Mesenteric fat pad (tissue), 1 donor: ENCODE data around the gene PRKCB. TPM values are rescaled to one million over a fixed set of nuclear protein-coding genes. Genes with fewer than 3 reads are reported as not detected.

ENCODE experiments used
- DNase-seq: peaks from one replicate; pipeline ENCODE4 v3.0.0-alpha.2; 2020; ENCODE audit warnings: low spot score
- total RNA-seq: library from RNA; stranded (reverse); fragmentation: NEBNext Ultra II Directional; extraction: Animal tissue kit (Norgen Biotek cat#: 25700); gene quantifications from one replicate; pipeline ENCODE4 v1.2.1, GENCODE V29; 2021
- donor health status: DM: yes; HTN: yes; CAD: no.

PRKCB gene
- total RNA-seq, 1 donor from 2014 or later, result 11.0 TPM

DNA sequence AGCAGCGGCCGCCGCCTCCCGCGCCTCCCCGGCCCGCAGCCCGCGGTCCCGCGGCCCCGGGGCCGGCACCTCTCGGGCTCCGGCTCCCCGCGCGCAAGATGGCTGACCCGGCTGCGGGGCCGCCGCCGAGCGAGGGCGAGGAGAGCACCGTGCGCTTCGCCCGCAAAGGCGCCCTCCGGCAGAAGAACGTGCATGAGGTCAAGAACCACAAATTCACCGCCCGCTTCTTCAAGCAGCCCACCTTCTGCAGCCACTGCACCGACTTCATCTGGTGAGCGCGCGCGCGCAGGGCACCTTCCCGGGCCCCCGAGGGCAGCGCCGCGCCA, 258 bp downstream of the PRKCB start:
- no peak for DNase-seq

DNA sequence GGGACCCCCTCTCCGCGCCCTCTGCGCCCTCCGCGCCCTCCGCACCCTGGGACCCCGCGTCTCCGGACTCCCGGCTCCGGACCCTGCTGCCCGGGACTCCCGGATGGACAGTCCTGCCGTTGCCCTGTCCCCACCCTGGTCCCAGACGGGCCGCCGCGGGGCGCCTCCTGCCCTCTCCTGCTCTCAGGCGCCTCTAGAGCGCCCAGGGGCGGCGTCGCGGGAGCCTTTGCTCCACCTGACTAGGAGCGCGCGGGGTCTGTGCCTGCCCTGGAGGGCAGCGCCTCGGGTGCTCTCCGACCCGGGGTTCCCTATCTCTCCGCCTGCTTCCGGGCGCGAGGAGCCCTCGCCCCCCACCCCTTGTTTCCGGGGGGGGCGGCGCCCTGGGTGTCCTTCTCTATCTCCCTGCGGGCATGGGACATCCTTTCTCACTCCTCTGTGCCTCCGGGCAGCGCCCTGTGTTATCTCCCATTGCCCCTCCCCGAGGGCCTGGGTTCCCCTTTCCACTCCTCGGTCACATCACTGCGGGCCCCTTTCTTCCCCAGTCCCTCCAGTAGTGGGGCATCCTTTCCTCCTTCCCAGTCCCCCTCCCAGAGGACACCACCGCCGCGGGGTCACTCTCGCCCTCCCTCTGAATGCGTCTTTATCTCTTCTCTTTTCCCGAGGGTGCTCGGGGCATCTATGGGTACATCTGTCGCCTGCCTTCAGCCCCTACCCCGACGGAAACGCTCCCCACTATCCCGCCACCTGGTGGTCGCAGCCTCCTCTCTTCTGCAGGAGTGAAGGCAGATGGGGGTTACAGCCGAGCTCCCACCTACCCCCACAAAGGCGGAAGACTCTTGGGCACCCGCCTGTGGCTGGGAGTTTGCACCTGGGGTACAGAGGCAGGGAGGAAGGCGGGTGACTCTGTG, 875 bp downstream of the PRKCB start:
- DNase-seq, result no peak

DNA sequence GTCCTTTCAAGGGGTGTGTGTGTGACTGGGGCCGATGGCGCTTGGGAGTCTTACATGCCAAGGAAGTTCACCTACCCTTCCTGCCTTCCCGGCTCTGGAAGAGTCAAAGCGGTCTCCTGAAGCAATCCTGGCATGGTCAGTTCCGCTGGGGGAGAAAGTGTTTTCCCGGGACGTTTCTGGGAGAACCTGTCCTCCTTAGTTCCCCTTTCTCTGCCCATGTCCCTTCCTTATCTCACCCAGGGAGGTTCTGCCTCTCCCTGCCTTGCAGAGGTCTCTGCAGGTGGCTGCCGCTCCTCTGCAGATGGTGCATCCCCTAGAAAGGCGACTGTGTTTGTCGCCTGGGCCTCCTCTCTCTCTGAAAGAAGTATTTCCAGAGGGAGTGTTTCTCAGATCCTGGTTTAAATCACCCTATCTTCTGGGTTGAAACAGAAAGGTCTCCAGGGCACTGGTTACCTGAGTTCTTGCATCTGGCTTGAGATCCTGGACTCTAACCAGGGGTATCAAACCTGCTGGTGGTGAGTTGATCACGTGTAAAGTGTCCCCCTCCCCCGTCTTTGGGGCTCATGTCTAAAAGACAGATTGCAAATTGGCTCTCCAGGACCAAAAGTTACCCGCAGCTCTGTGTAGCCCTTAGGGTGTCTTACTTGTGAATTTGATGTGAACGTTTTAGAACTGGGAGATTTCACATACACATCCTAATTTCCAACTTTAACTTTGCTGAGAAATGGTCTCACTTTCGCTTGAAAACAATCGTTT, 1.9 kb downstream of the PRKCB start:
- DNase-seq, result no peak

DNA sequence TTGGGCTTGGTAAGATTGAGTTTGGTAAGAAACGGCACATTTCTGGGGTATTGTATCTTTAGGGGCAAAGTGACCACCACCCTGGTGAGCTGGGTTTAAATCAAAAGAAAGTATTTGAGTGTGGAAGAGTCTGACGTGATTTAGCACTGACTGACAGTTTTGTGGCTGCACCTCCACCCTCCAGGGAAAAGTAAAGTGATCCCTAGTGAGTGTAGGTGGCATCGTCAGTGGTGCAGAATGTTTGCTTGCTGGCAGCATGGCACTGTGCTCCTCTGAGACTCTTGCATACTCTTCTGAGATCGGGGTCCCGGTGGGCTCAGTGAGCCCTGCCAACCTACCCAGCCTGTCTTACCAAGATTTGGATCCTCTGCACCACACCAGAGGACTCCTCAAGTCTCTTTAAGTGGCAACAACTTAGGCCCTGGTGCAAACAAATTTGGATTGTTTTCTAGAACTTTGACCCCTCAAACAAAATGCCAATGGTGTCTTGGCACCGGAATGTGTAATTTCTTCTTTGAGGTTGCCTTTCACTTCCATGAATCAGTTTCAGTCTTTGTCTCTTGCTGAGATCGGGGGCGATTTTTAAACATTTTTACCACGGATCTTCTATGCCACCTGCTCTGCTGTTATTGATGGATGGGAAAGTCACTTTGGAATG, 2.8 kb downstream of the PRKCB start:
- no peak for DNase-seq

DNA sequence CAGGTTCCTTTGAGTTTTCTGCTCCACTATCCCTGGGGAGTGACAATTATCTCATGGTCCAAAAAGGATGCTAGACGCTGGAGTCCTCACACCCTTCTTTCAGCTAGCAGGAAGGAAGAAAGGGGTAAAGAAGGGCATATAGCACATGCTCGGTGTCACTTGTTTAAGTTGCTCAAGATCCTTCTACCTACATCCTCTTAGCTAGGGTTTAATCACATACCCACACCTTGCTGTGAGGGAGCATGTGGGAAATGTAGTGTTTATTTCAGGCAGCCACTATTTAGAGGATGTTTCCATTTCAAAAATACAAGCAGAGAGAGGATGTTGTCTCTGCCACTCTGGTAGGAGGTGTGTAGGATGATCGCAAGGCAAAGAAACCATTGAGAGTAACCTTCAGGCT, 4.5 kb downstream of the PRKCB start:
- DNase-seq, result no peak

DNA sequence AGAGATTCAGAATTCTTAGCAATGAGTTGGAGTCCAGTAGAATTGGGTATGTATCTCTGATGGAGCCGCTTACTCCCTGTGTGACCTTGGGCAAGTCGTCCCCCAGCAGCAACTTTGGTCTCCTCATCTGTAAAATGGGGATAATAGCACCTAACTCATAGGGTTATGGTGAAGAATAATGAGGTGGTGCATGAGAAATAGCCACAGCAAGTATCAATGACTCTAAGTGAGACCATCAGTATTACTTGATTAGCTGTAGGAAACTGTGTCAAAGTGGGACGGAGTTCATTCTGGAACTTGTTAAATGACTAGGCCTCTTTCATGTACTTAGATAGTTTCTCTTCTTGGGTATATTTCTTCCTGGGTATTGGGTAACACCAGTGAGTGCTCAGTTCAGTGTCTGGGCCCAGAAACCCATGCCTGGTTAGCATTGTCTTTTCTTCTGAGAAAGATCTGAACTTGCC, 6.4 kb downstream of the PRKCB start:
- DNase-seq, result no peak

DNA sequence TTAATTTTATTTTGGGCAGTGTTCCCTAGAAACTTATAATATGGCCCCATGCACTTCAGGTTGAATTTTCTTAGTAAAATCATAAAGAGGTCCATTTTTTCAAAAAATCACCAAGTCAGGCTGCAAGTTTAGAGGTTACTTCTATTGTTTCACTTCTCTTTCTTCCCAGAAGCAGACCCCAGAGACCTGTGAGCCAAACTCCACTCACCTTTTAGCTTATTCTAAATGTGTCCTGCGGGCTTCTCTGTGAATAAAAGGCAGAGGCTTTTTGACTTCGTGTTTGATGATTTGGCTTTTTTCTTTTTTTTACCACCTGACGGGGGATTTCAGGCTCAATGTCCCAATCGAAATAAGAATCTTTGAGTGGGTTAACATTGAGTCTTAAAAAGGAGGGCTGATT, 7.4 kb downstream of the PRKCB start:
- DNase-seq, result no peak

DNA sequence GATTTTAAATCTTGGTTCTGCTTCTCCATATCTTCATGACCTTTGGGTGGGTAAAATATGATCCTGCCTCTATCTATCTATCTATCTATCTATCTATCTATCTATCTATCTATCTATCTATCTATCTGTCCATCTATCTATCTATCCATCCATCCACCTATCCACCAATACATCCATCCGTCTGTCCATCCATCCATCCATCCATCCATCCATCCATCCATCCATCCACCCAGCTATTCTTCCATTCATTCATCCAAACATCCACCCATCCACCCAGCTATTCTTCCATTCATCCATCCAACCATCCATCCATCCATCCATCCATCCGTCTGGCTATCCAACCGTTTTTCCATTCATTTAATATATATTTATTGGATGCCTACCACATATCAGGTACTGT, 11.5 kb downstream of the PRKCB start:
- DNase-seq, result no peak

DNA sequence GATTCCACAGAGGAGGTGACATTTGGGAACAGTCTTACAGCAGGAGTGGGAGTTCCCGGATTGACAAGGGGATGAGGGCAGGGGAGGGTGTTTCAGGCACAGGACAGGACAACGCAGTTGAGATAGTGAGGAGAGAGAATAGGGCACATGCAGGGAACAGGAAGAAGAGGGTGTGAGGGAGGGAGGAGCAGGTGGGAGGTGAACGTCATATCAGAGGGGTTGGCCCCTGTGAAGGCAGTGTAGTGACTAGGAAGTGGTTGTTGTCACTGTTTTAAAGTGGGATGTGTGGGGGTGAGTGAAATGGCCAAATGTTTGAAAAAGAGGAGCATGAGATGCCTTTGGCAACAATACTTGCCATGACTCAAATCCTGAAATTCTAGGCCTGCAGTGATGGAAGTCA, 12.2 kb downstream of the PRKCB start:
- no peak for DNase-seq

DNA sequence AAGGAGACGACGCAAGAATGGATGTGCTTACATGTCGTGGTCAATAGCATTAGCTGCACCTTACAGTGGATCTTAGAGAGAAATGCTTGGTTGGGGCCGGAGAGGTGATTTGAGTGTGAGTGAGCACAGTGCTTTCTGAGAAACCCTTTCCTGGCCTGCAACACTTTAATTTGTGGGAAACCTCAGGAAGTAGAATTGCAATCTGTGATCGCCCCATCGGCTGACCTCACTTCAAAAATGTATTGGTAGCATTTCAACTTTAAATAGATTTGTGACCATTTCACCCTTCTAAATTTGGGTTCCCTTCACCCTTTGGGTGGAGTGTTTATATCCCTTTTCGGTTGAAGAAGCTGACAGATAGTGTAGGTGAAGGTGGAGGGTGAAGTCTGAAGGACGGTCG, 13.2 kb downstream of the PRKCB start:
- no peak for DNase-seq

DNA sequence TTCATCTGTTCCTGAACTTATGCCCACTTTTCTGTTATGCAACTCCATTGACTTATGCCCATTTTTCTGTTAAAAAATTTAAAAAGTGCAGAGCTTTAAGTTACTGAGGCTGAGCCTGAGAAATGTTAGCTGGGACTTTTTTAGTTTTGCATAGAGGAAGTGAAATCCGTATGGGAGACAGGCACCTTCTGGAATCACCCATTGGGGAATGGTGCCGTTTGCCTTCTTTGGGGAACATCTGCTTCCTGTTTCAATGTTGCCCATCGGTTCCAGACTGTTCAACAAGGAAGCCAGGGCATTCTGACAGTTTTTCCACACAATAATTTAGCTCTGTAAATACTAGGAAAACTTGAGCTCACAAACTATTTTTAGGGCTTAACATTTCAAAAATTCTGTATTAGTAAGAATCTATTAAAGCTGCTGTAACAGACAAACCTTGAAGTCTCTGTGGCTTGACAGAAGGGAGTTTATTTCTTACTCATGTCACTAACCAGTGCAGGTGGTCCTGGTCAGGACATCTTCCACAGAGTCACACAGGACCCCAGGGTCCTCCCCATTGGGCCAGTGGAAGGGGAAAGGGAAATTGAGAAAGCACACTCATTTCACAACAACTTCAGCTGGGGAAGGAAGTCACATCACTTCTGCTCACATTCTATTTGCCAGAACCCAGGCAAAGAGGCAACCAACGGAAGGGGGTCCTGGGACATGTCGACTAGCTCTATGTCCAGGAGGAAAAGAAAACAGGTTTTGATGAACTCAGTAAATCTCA, 17.2 kb downstream of the PRKCB start:
- DNase-seq, result no peak

DNA sequence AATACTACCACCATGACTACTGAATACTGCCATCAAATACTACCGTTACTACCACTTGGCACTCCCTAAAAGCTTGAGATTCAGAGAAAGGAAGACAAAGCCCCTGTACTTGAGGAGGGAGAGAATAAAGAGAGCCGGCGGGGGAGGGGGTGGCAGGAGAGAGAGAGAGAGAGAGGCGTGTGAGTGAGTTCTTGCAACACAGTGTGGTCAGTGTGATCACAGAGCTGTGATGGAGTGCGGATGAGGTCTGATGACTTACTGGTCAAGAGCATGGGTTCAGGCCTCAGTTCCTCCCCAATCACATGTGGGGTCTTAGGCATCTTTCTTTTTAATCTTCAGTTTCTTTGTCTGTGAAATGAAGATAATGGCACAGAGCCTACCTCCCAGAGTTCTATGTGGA, 19.2 kb downstream of the PRKCB start:
- no peak for DNase-seq

DNA sequence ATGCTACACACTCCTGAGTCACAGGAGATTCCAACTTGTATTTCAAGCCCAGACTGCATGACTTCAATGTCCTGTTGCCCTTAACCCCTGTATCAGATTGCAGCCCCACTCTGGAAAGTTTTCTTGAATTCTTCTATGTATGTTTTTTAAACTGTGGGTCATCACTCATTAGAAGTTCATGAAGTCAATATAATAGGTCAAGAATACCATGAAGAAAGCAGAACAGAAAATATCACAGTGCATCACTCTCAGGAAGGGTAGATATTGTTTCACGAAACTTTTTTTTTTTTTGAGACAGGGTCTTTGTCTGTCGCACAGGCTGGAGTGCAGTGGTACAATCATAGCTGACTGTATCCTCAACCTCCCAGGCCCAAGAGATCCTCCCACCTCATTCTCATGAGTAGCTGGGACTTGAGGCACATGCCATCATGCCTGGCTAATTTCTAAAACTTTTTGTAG, 20.5 kb downstream of the PRKCB start:
- DNase-seq, result no peak

DNA sequence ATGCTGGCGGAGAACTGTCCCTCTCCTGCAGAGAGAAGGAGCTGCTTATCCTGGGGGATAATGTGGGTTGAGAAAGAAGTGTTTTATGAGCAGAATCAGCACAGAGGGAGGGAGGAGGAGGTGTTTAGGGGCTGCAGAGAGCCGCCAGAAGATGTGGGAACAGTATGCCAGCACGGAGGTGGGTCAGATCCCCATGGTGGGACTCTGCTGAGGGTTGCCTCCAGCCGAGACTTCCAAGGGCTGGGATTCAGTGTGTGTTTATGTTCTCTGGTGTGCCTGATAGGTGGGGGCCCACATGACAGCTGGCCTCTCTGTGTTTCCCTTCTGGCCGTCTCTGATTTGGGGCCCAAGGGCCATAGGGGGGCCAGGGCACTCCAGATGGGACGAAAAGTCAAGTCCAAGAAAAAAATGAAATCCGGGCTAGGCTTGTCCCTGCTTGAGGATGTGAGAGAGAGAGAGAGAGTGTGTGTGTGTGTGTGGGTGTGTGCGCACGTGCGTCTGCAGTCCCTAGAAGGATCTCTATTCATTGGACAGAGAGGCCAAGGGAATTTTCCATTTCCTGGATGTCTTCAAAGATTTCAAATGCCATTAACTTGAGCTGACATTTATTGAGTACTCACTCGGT, 21.6 kb downstream of the PRKCB start:
- no peak for DNase-seq

DNA sequence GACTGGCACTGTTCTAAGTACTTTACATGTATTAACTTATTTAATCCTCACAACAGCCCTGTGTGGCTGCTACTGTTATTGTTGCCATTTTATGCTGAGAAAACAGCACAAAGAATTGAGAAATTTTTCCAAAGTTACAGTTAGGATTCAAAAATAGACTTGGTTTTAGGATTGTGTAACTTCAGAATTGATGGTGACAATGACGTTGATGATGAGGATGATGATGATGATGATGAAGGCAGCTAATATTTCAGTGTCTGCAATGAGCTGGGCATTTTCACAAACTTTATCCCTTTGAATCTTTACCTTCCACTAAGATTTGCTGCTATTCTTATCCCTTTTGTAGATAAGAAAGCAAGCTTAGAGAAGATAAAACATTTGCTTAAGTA, 22.1 kb downstream of the PRKCB start:
- no peak for DNase-seq

DNA sequence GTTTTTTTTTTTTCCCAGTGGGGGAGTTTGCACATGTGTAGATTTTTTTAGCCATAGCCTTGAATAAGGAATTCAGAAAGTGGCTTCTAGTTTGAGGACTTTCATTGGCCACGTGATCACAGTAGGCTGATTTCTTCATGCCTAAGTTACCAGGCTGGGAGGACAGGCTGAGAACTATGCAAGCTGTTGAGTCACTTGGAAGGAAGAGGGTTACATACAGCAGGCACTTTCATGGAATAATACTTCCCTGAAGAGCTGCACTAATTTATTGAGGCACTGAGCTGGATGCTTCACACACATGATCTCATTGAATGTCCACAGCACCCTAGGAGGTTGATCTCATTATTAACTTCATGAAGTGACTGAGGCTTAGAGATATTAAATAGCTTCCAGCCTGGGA, 22.8 kb downstream of the PRKCB start:
- no peak for DNase-seq

DNA sequence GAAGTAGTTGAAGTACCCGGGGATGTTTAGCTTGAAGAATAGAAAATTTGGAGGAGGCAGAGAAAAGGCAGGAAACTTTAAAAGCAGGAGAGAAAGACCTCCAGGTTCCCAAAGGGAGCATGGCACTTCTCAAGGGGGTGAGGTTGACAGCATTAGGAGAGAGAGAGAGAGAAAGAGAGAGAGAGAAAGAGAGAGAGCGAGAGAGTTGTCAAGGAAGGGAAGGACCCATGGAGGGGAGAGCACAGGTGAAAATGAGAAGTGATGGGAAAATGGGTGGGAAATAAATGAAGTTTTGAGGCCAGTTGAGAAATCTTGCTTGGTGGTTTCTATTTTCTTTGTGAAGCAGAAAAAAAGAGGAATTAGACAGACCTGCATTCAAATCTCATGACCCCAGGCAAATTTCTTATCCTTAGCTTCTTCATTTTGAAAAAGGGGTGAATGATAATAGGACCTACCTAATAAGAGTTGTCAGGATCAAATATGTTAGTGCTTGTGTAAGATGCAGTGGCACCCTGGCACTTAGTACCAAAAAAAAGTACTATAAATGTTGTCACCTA, 24.0 kb downstream of the PRKCB start:
- DNase-seq, result no peak

DNA sequence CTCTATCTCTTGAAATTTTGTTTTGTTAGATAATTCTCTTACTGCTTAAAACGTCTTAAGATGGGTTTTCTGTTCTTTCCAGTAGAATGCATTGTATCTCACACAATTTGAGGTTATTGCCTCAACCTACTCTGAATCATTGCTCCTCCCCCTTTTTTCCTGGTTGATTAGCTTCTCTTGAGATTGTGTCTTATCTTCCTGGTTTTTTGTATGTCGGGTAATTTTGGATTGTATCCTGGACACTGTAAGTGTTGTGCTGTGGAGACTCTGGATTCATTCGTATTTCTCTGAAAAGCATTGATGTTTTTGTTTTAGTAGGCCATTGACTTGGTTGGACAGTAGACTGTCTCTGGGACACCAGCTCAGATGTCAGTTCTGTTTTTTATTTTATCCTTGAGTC, 26.1 kb downstream of the PRKCB start:
- no peak for DNase-seq

DNA sequence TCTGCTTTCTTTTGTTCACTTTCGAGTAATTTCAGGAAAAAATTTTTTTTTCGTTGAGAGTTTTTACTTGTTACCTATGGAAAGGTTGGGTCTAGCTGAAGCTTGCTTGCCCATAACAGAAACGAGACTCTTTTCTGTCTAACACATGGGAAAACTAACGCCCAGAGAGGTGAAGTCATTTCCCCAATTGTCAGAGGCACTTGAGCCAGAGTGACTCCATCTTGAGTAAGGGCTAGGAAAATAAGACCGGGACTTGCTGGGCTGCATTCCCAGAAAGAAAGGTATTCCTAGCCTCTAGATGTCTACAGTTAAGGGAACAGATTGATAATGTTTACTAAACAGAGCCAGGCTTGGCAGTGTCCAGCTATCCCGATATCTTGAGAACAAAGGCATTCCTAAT, 26.8 kb downstream of the PRKCB start:
- no peak for DNase-seq
